Right lobe of liver (tissue), 6 donors: Measurements from ENCODE around the gene PRR19. TPM values are rescaled to one million over a fixed set of nuclear protein-coding genes. Genes with fewer than 3 reads are reported as not detected.
A peak's percentile ranks its signal among the peaks of the same experiment; 100 is the strongest.

Experiments used
- ATAC-seq, 4 donors: fragments of 200-7000 bp; cut with Tn5 transposase; one replicate each; pipeline ENCODE4 v1.9.1; 2020; ENCODE audit warnings: mild to moderate bottlenecking in 4 of 4, moderate library complexity in 4 of 4
- DNase-seq, 3 donors: peaks; one replicate each; pipeline ENCODE4 v3.0.0-alpha.2; 2020
- H3K27ac ChIP-seq, 3 donors: fragments of 200-600 bp; one replicate each; pipeline ENCODE4 v1.8.0; 2022
- H3K27me3 ChIP-seq, 2 donors: fragments of 200-600 bp; one replicate each; pipeline ENCODE4 v1.8.0; 2022
- H3K36me3 ChIP-seq, 4 donors: fragments of 200-600 bp; sonication (generic) in 1 of 4; one replicate each; pipeline versions ENCODE4 v1.5.1 to v1.8.0; 2017 to 2022; ENCODE audit warnings: control low read depth in 1 of 4
- H3K4me1 ChIP-seq, 4 donors: fragments of 200-600 bp; sonication (generic) in 1 of 4; one replicate each; pipeline versions ENCODE4 v1.5.1 to v1.8.0; 2017 to 2022; ENCODE audit warnings: control low read depth in 1 of 4
- H3K4me3 ChIP-seq, 3 donors: fragments of 200-600 bp; one replicate each; pipeline ENCODE4 v1.8.0; 2022
- H3K9me3 ChIP-seq, 4 donors: fragments of 200-600 bp; sonication (generic) in 1 of 4; one replicate each; pipeline versions ENCODE4 v1.5.1 to v1.8.0; 2017 to 2022; ENCODE audit warnings: control low read depth in 1 of 4
- CTCF ChIP-seq, 4 donors: fragments of 200-600 bp in 3 of 4; fragments of 450-650 bp in 1 of 4; IDR thresholded peaks; one replicate each; pipeline versions ENCODE4 v1.5.1 to v1.8.0; 2016 to 2022; ENCODE audit warnings: antibody characterized with exemption in 4 of 4, mild to moderate bottlenecking in 2 of 4
- POLR2A ChIP-seq: fragments of 450-650 bp; IDR thresholded peaks from one replicate; pipeline ENCODE4 v1.6.1; 2017; ENCODE audit warnings: antibody characterized with exemption, mild to moderate bottlenecking
- WGBS: methylation state at CpG from one replicate; pipeline ENCODE4 v1.1.6; 2018; ENCODE audit warnings: low coverage, low lambda C conversion rate; ENCODE audit not compliant: insufficient coverage; ENCODE audit errors: missing lambda C conversion rate; 5-methylcytosine and 5-hydroxymethylcytosine counted together
- intact Hi-C, 2 donors: fragments of 100-400 bp; cut with DNase I; formaldehyde crosslinking; loops; one replicate each; pipeline versions ENCODE4 v1.11.2 to v1.14.1; 2022
- total RNA-seq, 6 experiments: library from RNA; depleted of rRNA in 2 of 6; stranded (reverse); fragments of >200 nt in 2 of 6; fragmentation: NEBNext Ultra II Directional in 3 of 6; extraction: Animal tissue kit (Norgen Biotek cat#: 25700) in 3 of 6; gene quantifications; one replicate each; pipeline versions ENCODE4 v1.1.0 to v1.2.4, GENCODE V29; 2016 to 2023
- donor health status: DM: no; HTN: yes; CAD: no.
- donor health status: DM: no; HTN: no; CAD: no.
- donor health status: DM: no; HTN: no; CAD: no.
- donor health status: DM: no; HTN: yes; CAD: no.
- donor health status: DM: no; HTN: yes; CAD: no.

The PRR19 gene
- total RNA-seq, 6 experiments from 2014 or later, result 0.18 to 0.74 (median 0.21) TPM

- H3K4me1 ChIP-seq, result no peaks in the 10 kb centered on the region
- no peaks in the 10 kb centered on the region for H3K9me3 ChIP-seq
- TF ChIP-seq POLR2A, result no peak
- no peak for TF ChIP-seq CTCF (IDR thresholded peaks at IDR 0.05)
- 86% methylated on average over 2 of the region's 17 CpGs for WGBS
- intact Hi-C loops, result no loop called here
- no peaks in the 10 kb centered on the region for H3K36me3 ChIP-seq
- H3K4me3 ChIP-seq, result no peak overlapping the region
- H3K27ac ChIP-seq, result no peak overlapping the region
- ATAC-seq, result peak in 1 of 4 donors; percentile 34
- no peaks in the 10 kb centered on the region for H3K27me3 ChIP-seq
- no peak for DNase-seq
Observed at GRCh38 chr19:42343344-42344110, 41.6 kb downstream of the PRR19 start.

GRCh38 chr19:42344336-42344893 lies 42.5 kb downstream of the PRR19 start:
- WGBS, result 70% methylated on average over 5 of the region's 18 CpGs
- DNase-seq (no peak), ATAC-seq (peak in 1 of 4 donors; percentile 39)
- H3K27me3 ChIP-seq, result no peaks in the 10 kb centered on the region
- no peak overlapping the region for H3K4me3 ChIP-seq
- H3K4me1 ChIP-seq, result no peaks in the 10 kb centered on the region
- H3K36me3 ChIP-seq, result no peaks in the 10 kb centered on the region
- TF ChIP-seq CTCF (IDR thresholded peaks at IDR 0.05), result no peak
- TF ChIP-seq POLR2A, result no peak
- no peaks in the 10 kb centered on the region for H3K9me3 ChIP-seq
- H3K27ac ChIP-seq, result no peak overlapping the region
- intact Hi-C loops, result no loop called here

GRCh38 chr19:42345191-42345812 lies 43.4 kb downstream of the PRR19 start:
- H3K4me3 ChIP-seq, result no peak overlapping the region
- no peak for DNase-seq
- TF ChIP-seq POLR2A, result no peak
- TF ChIP-seq CTCF (IDR thresholded peaks at IDR 0.05), result no peak
- no peaks in the 10 kb centered on the region for H3K27me3 ChIP-seq
- intact Hi-C loops, result no loop called here
- no peak overlapping the region for H3K27ac ChIP-seq
- H3K4me1 ChIP-seq, result no peaks in the 10 kb centered on the region
- H3K36me3 ChIP-seq, result no peaks in the 10 kb centered on the region
- no peaks in the 10 kb centered on the region for H3K9me3 ChIP-seq
- WGBS, result 74% methylated on average over 6 of the region's 6 CpGs
- no peak for ATAC-seq

GRCh38 chr19:42348211-42348610 lies 46.3 kb downstream of the PRR19 start:
- WGBS, result 98% methylated on average over 10 of the region's 14 CpGs
- no peak for DNase-seq
- no peaks in the 10 kb centered on the region for H3K27me3 ChIP-seq
- no peaks in the 10 kb centered on the region for H3K9me3 ChIP-seq
- H3K27ac ChIP-seq, result no peak overlapping the region
- H3K4me3 ChIP-seq, result no peak overlapping the region
- TF ChIP-seq CTCF (IDR thresholded peaks at IDR 0.05) (no peak), POLR2A (no peak)
- peaks cover 0 to 3% (median 0%) of the 10 kb centered on the region in 4 donors for H3K36me3 ChIP-seq
- ATAC-seq, result no peak
- intact Hi-C loops, result no loop called here
- no peaks in the 10 kb centered on the region for H3K4me1 ChIP-seq
